AG09309 (cell line): ENCODE results near the gene CENPX.

ENCODE experiments used
- DNase-seq: peaks from one replicate; pipeline ENCODE4 v3.0.0-alpha.2; 2010; ENCODE audit warnings: low read depth
- H3K4me3 ChIP-seq: 2 replicates; pipeline ENCODE4 v1.5.1; 2011; ENCODE audit warnings: mild to moderate bottlenecking, low read depth, low read length, moderate library complexity; ENCODE audit not compliant: control insufficient read depth
- TF ChIP-seq, protein P1 (sequence below): IDR thresholded peaks from 2 replicates; pipeline ENCODE4 v1.5.1; 2011; ENCODE audit warnings: mild to moderate bottlenecking, low read depth, low read length, inconsistent platforms; ENCODE audit not compliant: insufficient read depth, control insufficient read depth; ENCODE audit errors: missing control alignments

CENPX gene

DNA sequence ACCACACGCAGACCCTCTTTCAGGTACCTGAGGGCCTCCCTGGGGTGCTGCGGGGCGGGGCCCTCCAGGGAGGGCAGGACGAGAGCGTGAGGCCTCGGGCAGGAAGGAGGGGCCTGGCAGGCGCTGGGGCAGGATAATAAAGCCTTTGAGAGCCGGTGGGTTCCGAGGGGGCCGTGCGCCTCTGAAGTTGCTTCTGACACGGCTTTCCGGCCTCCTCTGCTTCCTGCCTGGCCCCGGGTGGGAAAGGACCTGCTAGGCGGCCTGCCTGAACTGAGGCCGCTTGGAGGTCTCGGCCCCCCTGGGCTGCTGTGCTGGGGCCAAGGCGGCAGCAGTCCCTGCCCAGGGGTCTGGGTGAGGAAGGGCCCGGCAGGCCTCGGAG lies 10.4 kb downstream of the CENPX start:
- H3K4me3 ChIP-seq: no peak overlapping the region
- DNase-seq: no peak
- TF ChIP-seq, protein P1, sequence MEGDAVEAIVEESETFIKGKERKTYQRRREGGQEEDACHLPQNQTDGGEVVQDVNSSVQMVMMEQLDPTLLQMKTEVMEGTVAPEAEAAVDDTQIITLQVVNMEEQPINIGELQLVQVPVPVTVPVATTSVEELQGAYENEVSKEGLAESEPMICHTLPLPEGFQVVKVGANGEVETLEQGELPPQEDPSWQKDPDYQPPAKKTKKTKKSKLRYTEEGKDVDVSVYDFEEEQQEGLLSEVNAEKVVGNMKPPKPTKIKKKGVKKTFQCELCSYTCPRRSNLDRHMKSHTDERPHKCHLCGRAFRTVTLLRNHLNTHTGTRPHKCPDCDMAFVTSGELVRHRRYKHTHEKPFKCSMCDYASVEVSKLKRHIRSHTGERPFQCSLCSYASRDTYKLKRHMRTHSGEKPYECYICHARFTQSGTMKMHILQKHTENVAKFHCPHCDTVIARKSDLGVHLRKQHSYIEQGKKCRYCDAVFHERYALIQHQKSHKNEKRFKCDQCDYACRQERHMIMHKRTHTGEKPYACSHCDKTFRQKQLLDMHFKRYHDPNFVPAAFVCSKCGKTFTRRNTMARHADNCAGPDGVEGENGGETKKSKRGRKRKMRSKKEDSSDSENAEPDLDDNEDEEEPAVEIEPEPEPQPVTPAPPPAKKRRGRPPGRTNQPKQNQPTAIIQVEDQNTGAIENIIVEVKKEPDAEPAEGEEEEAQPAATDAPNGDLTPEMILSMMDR: no peak

DNA sequence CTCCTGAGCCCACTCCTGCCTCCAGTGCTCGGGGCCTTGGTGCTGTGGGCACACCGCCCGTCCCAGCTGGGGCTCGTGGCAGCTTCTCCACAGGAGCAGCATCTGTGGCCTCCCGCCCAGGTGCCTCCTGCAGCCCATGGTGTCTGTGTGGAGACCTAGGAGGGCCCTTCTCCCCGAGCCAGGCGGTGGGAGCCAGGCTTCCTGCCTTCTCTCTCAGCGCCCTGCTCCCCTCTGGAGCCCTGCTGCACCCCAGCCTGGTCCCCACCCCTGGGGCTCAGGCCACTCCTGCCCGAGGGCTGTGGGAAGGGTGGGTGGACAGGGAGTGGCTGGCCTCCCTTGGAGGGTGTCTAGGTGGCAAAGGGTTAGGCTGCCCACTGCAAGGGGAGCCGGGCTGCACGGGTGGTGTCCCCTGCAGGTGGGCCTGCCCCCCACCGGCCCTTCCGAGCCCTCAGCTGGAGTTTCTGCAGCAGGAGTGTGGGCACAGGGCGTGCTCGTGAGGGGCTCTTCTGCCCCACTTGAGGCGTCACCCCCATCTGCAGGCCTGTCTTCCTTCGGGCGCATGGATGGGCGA lies 11.0 kb downstream of the CENPX start:
- no peak overlapping the region for H3K4me3 ChIP-seq
- no peak for DNase-seq
- TF ChIP-seq, protein P1: no peak

DNA sequence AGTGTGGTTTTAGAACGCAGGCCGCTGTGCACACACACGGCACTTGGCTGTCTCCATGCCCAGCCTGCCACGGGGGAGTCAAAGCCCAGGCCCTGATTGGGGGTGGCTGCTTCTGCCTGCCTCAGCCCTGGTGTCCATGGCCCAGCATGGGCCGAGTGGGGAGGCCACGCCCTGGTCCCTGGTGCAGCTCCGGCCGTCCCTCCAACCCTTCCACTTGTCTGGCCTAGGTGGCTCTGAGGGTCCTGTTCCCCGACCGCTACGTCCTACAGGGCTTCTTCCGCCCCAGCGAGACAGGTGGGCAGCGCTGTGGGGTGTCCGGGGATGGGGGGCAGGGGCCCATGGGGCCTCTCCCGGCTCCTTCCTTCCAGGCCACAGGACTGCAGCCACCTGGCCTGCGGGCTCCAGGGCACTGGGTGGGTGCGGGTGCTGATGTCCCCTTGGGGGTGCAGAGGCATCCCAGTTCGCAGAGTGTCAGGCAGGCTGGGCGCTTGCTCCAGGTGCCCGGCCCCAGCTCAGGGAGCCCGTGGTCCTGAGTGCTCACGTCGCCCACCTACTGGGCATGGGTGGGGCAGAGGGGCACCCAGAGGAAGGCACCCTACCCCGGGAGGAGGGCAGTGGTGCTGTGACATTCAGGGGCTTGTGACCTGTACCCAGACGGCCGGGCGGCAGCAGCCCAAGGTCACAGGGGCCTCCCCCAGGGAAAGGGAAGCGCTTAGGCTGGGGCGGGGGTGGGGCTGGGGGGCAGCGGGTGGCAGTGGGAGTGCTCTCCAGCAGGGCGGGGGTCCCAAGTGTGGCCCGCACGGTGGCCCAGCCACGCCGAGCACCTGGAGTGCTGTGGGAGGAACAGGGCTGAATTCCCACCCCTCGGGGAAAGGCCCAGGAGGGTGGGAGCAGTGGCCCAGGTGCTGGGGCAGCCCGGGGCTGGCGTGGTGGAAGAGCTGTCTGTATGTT lies 11.8 kb downstream of the CENPX start:
- TF ChIP-seq, protein P1: no peak
- no peak for DNase-seq
- no peak overlapping the region for H3K4me3 ChIP-seq

DNA sequence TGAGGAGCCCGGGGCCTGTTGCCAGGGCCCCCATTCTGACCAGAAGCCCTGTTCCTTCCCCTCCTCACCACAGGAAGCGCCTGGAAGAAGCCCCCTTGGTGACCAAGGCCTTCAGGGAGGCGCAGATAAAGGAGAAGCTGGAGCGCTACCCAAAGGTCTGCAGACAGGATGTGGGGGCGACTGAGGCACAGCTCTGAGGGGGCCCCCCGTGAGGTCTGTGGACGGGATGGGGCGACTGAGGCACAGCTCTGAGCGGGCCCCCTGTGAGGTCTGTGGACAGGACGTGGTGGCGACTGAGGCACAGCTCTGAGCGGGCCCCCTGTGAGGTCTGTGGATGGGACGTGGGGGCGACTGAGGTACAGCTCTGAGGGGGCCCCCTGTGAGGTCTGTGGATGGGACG lies 13.3 kb downstream of the CENPX start:
- DNase-seq: no peak
- H3K4me3 ChIP-seq: no peak overlapping the region
- TF ChIP-seq, protein P1: no peak

DNA sequence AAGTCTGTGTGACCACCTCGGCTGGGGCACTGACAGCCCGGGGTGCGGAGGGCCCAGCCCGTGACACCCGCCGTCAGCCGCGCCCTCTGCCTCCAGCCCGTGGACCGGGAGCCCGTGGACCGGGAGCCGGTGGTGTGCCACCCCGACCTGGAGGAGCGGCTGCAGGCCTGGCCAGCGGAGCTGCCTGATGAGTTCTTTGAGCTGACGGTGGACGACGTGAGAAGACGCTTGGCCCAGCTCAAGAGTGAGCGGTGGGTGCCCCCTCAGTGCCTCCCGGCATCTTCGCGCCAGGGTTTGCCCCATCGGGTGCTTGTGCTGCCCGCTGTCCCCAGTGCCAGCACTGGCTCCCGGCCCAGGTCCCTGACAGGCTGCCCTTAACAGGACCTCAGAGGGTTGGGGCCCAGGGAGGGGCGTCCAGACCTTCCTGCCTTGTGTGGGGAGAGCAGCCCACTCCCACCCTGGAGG lies 13.7 kb downstream of the CENPX start:
- no peak for DNase-seq
- TF ChIP-seq, protein P1: no peak
- H3K4me3 ChIP-seq: no peak overlapping the region

DNA sequence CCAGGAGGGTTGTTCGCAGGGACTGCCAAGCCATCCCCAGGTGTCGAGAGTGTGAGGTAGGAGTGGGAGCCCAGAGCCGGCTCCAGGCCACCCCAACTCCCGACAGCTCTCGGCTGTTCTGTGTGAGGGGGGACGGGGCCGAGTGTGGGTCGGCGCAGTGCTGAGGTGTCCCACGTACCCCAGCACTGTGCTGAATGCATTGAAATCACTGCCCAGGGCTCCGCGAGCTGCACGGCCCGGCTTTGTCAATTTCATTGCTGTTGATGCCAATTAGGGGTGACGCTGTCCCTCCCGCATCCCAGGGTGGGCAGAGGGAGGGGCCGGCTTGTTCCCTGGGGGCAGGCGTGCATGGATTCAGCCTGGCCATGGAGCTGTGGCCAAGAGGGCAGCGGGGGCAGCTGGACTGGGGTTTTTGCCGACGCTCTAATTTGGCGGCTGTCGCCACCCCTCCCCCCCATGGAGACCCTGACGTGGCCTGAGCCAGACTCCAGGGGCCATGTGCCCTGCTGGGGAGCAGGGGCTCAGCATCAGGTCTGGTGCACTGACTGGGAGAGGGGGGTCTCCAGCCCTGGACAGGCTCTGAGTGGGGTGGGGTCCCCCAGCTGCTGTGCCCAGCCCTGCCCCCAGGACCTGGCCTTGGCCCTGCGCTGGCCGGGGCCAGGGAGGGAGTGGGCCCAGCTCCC lies 14.3 kb downstream of the CENPX start:
- H3K4me3 ChIP-seq: no peak overlapping the region
- TF ChIP-seq, protein P1: no peak
- no peak for DNase-seq
